SK-N-SH (cell line): ENCODE results near the gene GABRB3.

ENCODE experiments used
- CTCF ChIP-seq: fragments of 200-600 bp; sonication (generic); IDR thresholded peaks from 2 replicates; pipeline ENCODE4 v1.6.1; 2017; ENCODE audit warnings: antibody characterized with exemption, mild to moderate bottlenecking, moderate library complexity
- EP300 ChIP-seq, 2 experiments: IDR thresholded peaks; 2 replicates each; pipeline versions ENCODE4 v1.4.0 to v1.6.1; 2012; ENCODE audit warnings: borderline replicate concordance in 1 of 2, low read depth in 1 of 2, low read length in 1 of 2
- EZH2phosphoT487 ChIP-seq: fragments of 200-600 bp; sonication (generic); IDR thresholded peaks from 2 replicates; pipeline ENCODE4 v1.6.1; 2017; ENCODE audit warnings: low read depth, mixed run types, mild to moderate bottlenecking, antibody characterized with exemption, moderate library complexity, borderline replicate concordance
- IRF3 ChIP-seq: fragments of 150-350 bp; IDR thresholded peaks from 2 replicates; pipeline ENCODE4 v1.6.1; 2016; ENCODE audit warnings: mild to moderate bottlenecking, low read depth, low read length
- MAX ChIP-seq: IDR thresholded peaks from 2 replicates; pipeline ENCODE4 v1.4.0; 2012; ENCODE audit warnings: low read depth
- POLR2AphosphoS5 ChIP-seq: IDR thresholded peaks from 2 replicates; pipeline ENCODE4 v1.6.1; 2012; ENCODE audit warnings: low read depth, low read length
- SMC3 ChIP-seq: IDR thresholded peaks from 2 replicates; pipeline ENCODE4 v1.6.1; 2012; ENCODE audit warnings: low read depth, low read length, improper control_type of control experiment
- TCF12 ChIP-seq: IDR thresholded peaks from 2 replicates; pipeline ENCODE4 v1.4.0; 2012
- USF2 ChIP-seq: fragments of 150-350 bp; IDR thresholded peaks from 2 replicates; pipeline ENCODE4 v1.6.1; 2017; ENCODE audit warnings: antibody characterized with exemption, low read length, low read depth, borderline replicate concordance

GRCh38 chr15:26661748-26662147 is 111.1 kb downstream of the GABRB3 start:
- TF ChIP-seq EP300 (IDR thresholded peaks at IDR 0.05; ENCODE audit: borderline replicate concordance in 1 of 2, low read depth in 1 of 2, low read length in 1 of 2) (no peak), CTCF (no peak), IRF3 (no peak), TCF12 (no peak), EZH2phosphoT487 (no peak), USF2 (no peak), MAX (no peak), SMC3 (no peak), POLR2AphosphoS5 (no peak)
